HG03064 (cell line): ENCODE measurements around the gene PCNX2.
"Not testable (repeated sequence)": the region's sequence is repeated elsewhere in the genome, so short reads cannot be mapped to it uniquely, and the experiment has no call there.

Experiments used
- ATAC-seq: cut with Tn5 transposase; IDR thresholded peaks from one replicate; pipeline ENCODE4 v1.9.1; 2021; ENCODE audit warnings: low read depth; ENCODE audit not compliant: unreplicated experiment

The PCNX2 gene

GRCh38 chr1:233080827-233081226 lies 214.7 kb downstream of the PCNX2 start:
- ATAC-seq, result not testable (repeated sequence)

GRCh38 chr1:233080286-233080685 lies 215.2 kb downstream of the PCNX2 start:
- no peak for ATAC-seq

GRCh38 chr1:233079574-233079973 lies 216.0 kb downstream of the PCNX2 start:
- ATAC-seq, result no peak

- ATAC-seq, result no peak
Observed at GRCh38 chr1:233078396-233078795, 217.1 kb downstream of the PCNX2 start.

- ATAC-seq, result no peak
Observed at GRCh38 chr1:233075915-233076295, 219.6 kb downstream of the PCNX2 start.

- no peak for ATAC-seq
Observed at GRCh38 chr1:233066087-233066486, 229.4 kb downstream of the PCNX2 start.

- no peak for ATAC-seq
Observed at GRCh38 chr1:233065685-233066084, 229.8 kb downstream of the PCNX2 start.

- no peak for ATAC-seq
Observed at GRCh38 chr1:233064988-233065387, 230.5 kb downstream of the PCNX2 start.

- ATAC-seq, result no peak
Observed at GRCh38 chr1:233063462-233063861, 232.1 kb downstream of the PCNX2 start.

- no peak for ATAC-seq
Observed at GRCh38 chr1:233061265-233061664, 234.3 kb downstream of the PCNX2 start.

GRCh38 chr1:233060461-233060994 lies 235.0 kb downstream of the PCNX2 start:
- ATAC-seq, result no peak

GRCh38 chr1:233057836-233058235 lies 237.7 kb downstream of the PCNX2 start:
- no peak for ATAC-seq

GRCh38 chr1:233055879-233056641 lies 239.5 kb downstream of the PCNX2 start:
- no peak for ATAC-seq

- no peak for ATAC-seq
Observed at GRCh38 chr1:233045588-233045987, 249.9 kb downstream of the PCNX2 start.

GRCh38 chr1:233042834-233043233 lies 252.7 kb downstream of the PCNX2 start:
- no peak for ATAC-seq

- ATAC-seq, result no peak
Observed at GRCh38 chr1:233040494-233040893, 255.0 kb downstream of the PCNX2 start.

- no peak for ATAC-seq
Observed at GRCh38 chr1:233038581-233038980, 256.9 kb downstream of the PCNX2 start.

GRCh38 chr1:233037843-233038242 lies 257.7 kb downstream of the PCNX2 start:
- no peak for ATAC-seq

- ATAC-seq, result no peak
Observed at GRCh38 chr1:233034836-233035235, 260.7 kb downstream of the PCNX2 start.

- ATAC-seq, result no peak
Observed at GRCh38 chr1:233033361-233033760, 262.2 kb downstream of the PCNX2 start.

- ATAC-seq, result no peak
Observed at GRCh38 chr1:233032916-233033315, 262.6 kb downstream of the PCNX2 start.

GRCh38 chr1:233031521-233031920 lies 264.0 kb downstream of the PCNX2 start:
- no peak for ATAC-seq
